H9 (cell line): ENCODE results near the gene CTSL. TPM values are rescaled to one million over a fixed set of nuclear protein-coding genes. Genes with fewer than 3 reads are reported as not detected.

Experiments
- DNase-seq: peaks from one replicate; pipeline ENCODE4 v3.0.0-alpha.2; 2017
- H2AFZ ChIP-seq: one replicate; pipeline ENCODE4 v1.6.1; 2013; ENCODE audit warnings: mild to moderate bottlenecking, low read length, control low read depth, moderate library complexity
- H2AK5ac ChIP-seq: 2 replicates; pipeline ENCODE4 v1.6.1; 2013; ENCODE audit warnings: low read length, control low read depth, mixed read lengths; ENCODE audit not compliant: insufficient read length
- H2BK120ac ChIP-seq: one replicate; pipeline ENCODE4 v1.6.1; 2013; ENCODE audit warnings: low read depth, mild to moderate bottlenecking, low read length, control low read depth, inconsistent platforms; ENCODE audit not compliant: poor library complexity, severe bottlenecking
- H2BK12ac ChIP-seq: 2 replicates; pipeline ENCODE4 v1.6.1; 2013; ENCODE audit warnings: low read length, control low read depth, mixed read lengths, low read depth; ENCODE audit not compliant: insufficient read length
- H2BK15ac ChIP-seq: 2 replicates; pipeline ENCODE4 v1.6.1; 2013; ENCODE audit warnings: low read depth, low read length, control low read depth
- H2BK20ac ChIP-seq: one replicate; pipeline ENCODE4 v1.6.1; 2013; ENCODE audit warnings: low read depth, mild to moderate bottlenecking, low read length, control low read depth, inconsistent platforms; ENCODE audit not compliant: poor library complexity, severe bottlenecking
- H2BK5ac ChIP-seq: 2 replicates; pipeline ENCODE4 v1.6.1; 2013; ENCODE audit warnings: low read length, control low read depth, mixed read lengths; ENCODE audit not compliant: insufficient read length
- H3K14ac ChIP-seq: 2 replicates; pipeline ENCODE4 v1.6.1; 2013; ENCODE audit warnings: low read length, control low read depth; ENCODE audit not compliant: insufficient read depth
- H3K18ac ChIP-seq: 2 replicates; pipeline ENCODE4 v1.6.1; 2013; ENCODE audit warnings: low read depth, mild to moderate bottlenecking, mixed read lengths, low read length, control low read depth; ENCODE audit not compliant: insufficient read length
- H3K23ac ChIP-seq: 2 replicates; pipeline ENCODE4 v1.6.1; 2013; ENCODE audit warnings: low read length, control low read depth, mixed read lengths, low read depth; ENCODE audit not compliant: insufficient read length
- H3K23me2 ChIP-seq: 2 replicates; pipeline ENCODE4 v1.6.1; 2013; ENCODE audit warnings: low read depth, mild to moderate bottlenecking, mixed read lengths, low read length, control low read depth; ENCODE audit not compliant: insufficient read length, poor library complexity, severe bottlenecking
- H3K27ac ChIP-seq: 2 replicates; pipeline ENCODE4 v1.5.1; 2013; ENCODE audit warnings: low read length, control low read depth, mixed read lengths, low read depth; ENCODE audit not compliant: insufficient read length
- H3K27me3 ChIP-seq: 2 replicates; pipeline ENCODE4 v1.6.1; 2013; ENCODE audit warnings: low read length, control low read depth, inconsistent platforms; ENCODE audit not compliant: insufficient read depth
- H3K4ac ChIP-seq: 2 replicates; pipeline ENCODE4 v1.6.1; 2013; ENCODE audit warnings: low read depth, mild to moderate bottlenecking, control low read depth, inconsistent platforms, low read length, moderate library complexity
- H3K4me1 ChIP-seq: 2 replicates; pipeline ENCODE4 v1.6.1; 2013; ENCODE audit warnings: low read length, control low read depth, inconsistent platforms; ENCODE audit not compliant: insufficient read depth
- H3K4me2 ChIP-seq: 2 replicates; pipeline ENCODE4 v1.6.1; 2013; ENCODE audit warnings: low read length, control low read depth, mixed read lengths; ENCODE audit not compliant: insufficient read length, insufficient read depth
- H3K56ac ChIP-seq: 2 replicates; pipeline ENCODE4 v1.6.1; 2013; ENCODE audit warnings: low read depth, mild to moderate bottlenecking, mixed read lengths, low read length, control low read depth; ENCODE audit not compliant: insufficient read length
- H3K79me1 ChIP-seq: 2 replicates; pipeline ENCODE4 v1.6.1; 2013; ENCODE audit warnings: low read depth, mild to moderate bottlenecking, moderate library complexity, low read length, control low read depth, inconsistent platforms; ENCODE audit not compliant: insufficient read depth, poor library complexity, severe bottlenecking
- H3K79me2 ChIP-seq: 2 replicates; pipeline ENCODE4 v1.6.1; 2013; ENCODE audit warnings: low read length, control low read depth, inconsistent platforms; ENCODE audit not compliant: insufficient read depth
- H3K9ac ChIP-seq: 2 replicates; pipeline ENCODE4 v1.6.1; 2013; ENCODE audit warnings: low read length, control low read depth, mixed read lengths; ENCODE audit not compliant: insufficient read length; ENCODE audit errors: extremely low read depth
- H3K9me3 ChIP-seq: one replicate; pipeline ENCODE4 v1.6.1; 2013; ENCODE audit warnings: low read depth, low read length, inconsistent platforms; ENCODE audit not compliant: control insufficient read depth
- H3T11ph ChIP-seq: one replicate; pipeline ENCODE4 v1.6.1; 2013; ENCODE audit warnings: mild to moderate bottlenecking, low read length, control low read depth, inconsistent platforms
- H4K20me1 ChIP-seq: one replicate; pipeline ENCODE4 v1.6.1; 2013; ENCODE audit not compliant: control insufficient read depth, insufficient read length, insufficient read depth
- H4K5ac ChIP-seq: 2 replicates; pipeline ENCODE4 v1.6.1; 2013; ENCODE audit warnings: low read depth, mild to moderate bottlenecking, mixed read lengths, low read length, control low read depth; ENCODE audit not compliant: insufficient read length
- H4K8ac ChIP-seq: replicated peaks from 2 replicates; pipeline ENCODE4 v1.6.1; 2013; ENCODE audit warnings: low read length, control low read depth, mixed read lengths, low read depth; ENCODE audit not compliant: insufficient read length
- H4K91ac ChIP-seq: 2 replicates; pipeline ENCODE4 v1.6.1; 2013; ENCODE audit warnings: low read depth, mild to moderate bottlenecking, moderate library complexity, mixed read lengths, low read length, control low read depth; ENCODE audit not compliant: insufficient read length
- H3K27ac Mint-ChIP-seq, 3 experiments: 2 replicates in 2 of 3; 3 replicates in 1 of 3; pipeline ENCODE4 v1.8.0; 2020 to 2021; ENCODE audit warnings: mixed read lengths in 3 of 3, mild to moderate bottlenecking in 1 of 3, moderate library complexity in 1 of 3
- H3K27me3 Mint-ChIP-seq: 2 replicates; pipeline ENCODE4 v1.8.0; 2021; ENCODE audit warnings: low read depth, mild to moderate bottlenecking, moderate library complexity, mixed read lengths
- H3K36me3 Mint-ChIP-seq, 3 experiments: 2 replicates in 2 of 3; 3 replicates in 1 of 3; pipeline ENCODE4 v1.8.0; 2020 to 2021; ENCODE audit warnings: low read depth in 3 of 3, mixed read lengths in 3 of 3; ENCODE audit not compliant: insufficient read depth in 1 of 3
- H3K4me1 Mint-ChIP-seq, 2 experiments: 2 replicates each; pipeline ENCODE4 v1.8.0; 2020; ENCODE audit warnings: mixed read lengths in 2 of 2
- H3K4me3 Mint-ChIP-seq, 2 experiments: 2 replicates in 1 of 2; 3 replicates in 1 of 2; pipeline ENCODE4 v1.8.0; 2020 to 2021; ENCODE audit warnings: mild to moderate bottlenecking in 2 of 2, mixed read lengths in 2 of 2, moderate library complexity in 1 of 2
- H3K9me3 Mint-ChIP-seq, 2 experiments: 2 replicates in 1 of 2; 3 replicates in 1 of 2; pipeline ENCODE4 v1.8.0; 2020; ENCODE audit warnings: mild to moderate bottlenecking in 2 of 2, mixed read lengths in 2 of 2, moderate library complexity in 1 of 2
- WGBS: extraction: QIAGEN DNeasy Blood & Tissue Kit; methylation state at CpG from one replicate; pipeline ENCODE4 v1.1.7; 2013; ENCODE audit warnings: missing lambda C conversion rate, low lambda C conversion rate, mixed read lengths; ENCODE audit not compliant: insufficient read length; ENCODE audit errors: extremely low coverage; 5-methylcytosine and 5-hydroxymethylcytosine counted together
- total RNA-seq: library from RNA; stranded (reverse); gene quantifications from 2 replicates; pipeline ENCODE4 v1.2.1, GENCODE V29; 2021
- TF ChIP-seq, protein P1 (sequence below): fragments of 200-600 bp; sonication (generic); conservative IDR thresholded peaks from 3 replicates; pipeline ENCODE4 v1.8.0; 2021; ENCODE audit warnings: antibody characterized with exemption, mild to moderate bottlenecking

Gene CTSL
- total RNA-seq, 1 experiment from 2014 or later = 28.9 TPM

DNA sequence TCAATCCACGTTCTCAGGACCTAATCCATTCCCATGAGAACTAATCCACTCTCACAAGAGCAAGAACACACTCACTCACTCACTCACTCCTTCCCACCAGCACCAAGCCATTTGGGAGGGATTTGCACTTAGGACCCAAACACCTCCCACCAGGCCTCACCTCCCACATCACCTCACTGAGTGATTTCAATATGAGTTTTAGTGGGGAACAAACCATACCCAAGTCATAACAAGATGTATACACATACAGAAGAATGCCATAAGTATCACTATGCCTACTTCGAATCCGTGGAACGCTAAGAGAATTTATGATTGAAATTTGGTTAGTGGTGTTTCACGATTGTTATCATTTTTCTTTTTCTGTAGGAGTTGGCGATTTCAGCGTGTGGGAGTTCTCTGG is 29.3 kb upstream of the CTSL start:
- no peaks in the 10 kb centered on the region for H3K27me3 ChIP-seq
- no peaks in the 10 kb centered on the region for H3K23me2 ChIP-seq
- no peak overlapping the region for H2AK5ac ChIP-seq
- no peak overlapping the region for H3K4me2 ChIP-seq
- no peak overlapping the region for H2BK120ac ChIP-seq
- no peak overlapping the region for H3T11ph ChIP-seq
- no peak overlapping the region for H2BK12ac ChIP-seq
- DNase-seq = no peak
- Mint-ChIP-seq H3K4me3 (no peak overlapping the region), H3K4me1 (peaks cover 3% of the 10 kb centered on the region in 2 experiments), H3K27me3 (peaks cover 2% of the 10 kb centered on the region; the same call in 1 of the 2 replicates), H3K36me3 (peaks cover 49 to 72% (median 56%) of the 10 kb centered on the region in 3 experiments), H3K9me3 (no peaks in the 10 kb centered on the region), H3K27ac (no peak overlapping the region)
- no peaks in the 10 kb centered on the region for H3K4me1 ChIP-seq
- H3K4ac ChIP-seq = no peak overlapping the region
- H3K27ac ChIP-seq = no peak overlapping the region
- H3K23ac ChIP-seq = no peak overlapping the region
- WGBS = no CpG with 5 or more reads among the region's 7 CpGs
- H2BK15ac ChIP-seq = no peak overlapping the region
- H3K79me2 ChIP-seq = peaks cover 2% of the 10 kb centered on the region; the same call in 1 of the 2 replicates
- no peak overlapping the region for H4K8ac ChIP-seq
- H4K91ac ChIP-seq = no peak overlapping the region
- TF ChIP-seq, protein P1, sequence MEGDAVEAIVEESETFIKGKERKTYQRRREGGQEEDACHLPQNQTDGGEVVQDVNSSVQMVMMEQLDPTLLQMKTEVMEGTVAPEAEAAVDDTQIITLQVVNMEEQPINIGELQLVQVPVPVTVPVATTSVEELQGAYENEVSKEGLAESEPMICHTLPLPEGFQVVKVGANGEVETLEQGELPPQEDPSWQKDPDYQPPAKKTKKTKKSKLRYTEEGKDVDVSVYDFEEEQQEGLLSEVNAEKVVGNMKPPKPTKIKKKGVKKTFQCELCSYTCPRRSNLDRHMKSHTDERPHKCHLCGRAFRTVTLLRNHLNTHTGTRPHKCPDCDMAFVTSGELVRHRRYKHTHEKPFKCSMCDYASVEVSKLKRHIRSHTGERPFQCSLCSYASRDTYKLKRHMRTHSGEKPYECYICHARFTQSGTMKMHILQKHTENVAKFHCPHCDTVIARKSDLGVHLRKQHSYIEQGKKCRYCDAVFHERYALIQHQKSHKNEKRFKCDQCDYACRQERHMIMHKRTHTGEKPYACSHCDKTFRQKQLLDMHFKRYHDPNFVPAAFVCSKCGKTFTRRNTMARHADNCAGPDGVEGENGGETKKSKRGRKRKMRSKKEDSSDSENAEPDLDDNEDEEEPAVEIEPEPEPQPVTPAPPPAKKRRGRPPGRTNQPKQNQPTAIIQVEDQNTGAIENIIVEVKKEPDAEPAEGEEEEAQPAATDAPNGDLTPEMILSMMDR = no peak
- no peak overlapping the region for H3K56ac ChIP-seq
- H2BK20ac ChIP-seq = no peak overlapping the region
- no peak overlapping the region for H3K18ac ChIP-seq
- no peaks in the 10 kb centered on the region for H3K9me3 ChIP-seq
- H3K79me1 ChIP-seq = no peaks in the 10 kb centered on the region
- H3K9ac ChIP-seq = no peak overlapping the region
- no peak overlapping the region for H2BK5ac ChIP-seq
- no peak overlapping the region for H2AFZ ChIP-seq
- no peak overlapping the region for H4K5ac ChIP-seq
- no peaks in the 10 kb centered on the region for H4K20me1 ChIP-seq
- no peak overlapping the region for H3K14ac ChIP-seq
